ENCODE measurements around the gene ATXN1.

Gene ATXN1

DNA sequence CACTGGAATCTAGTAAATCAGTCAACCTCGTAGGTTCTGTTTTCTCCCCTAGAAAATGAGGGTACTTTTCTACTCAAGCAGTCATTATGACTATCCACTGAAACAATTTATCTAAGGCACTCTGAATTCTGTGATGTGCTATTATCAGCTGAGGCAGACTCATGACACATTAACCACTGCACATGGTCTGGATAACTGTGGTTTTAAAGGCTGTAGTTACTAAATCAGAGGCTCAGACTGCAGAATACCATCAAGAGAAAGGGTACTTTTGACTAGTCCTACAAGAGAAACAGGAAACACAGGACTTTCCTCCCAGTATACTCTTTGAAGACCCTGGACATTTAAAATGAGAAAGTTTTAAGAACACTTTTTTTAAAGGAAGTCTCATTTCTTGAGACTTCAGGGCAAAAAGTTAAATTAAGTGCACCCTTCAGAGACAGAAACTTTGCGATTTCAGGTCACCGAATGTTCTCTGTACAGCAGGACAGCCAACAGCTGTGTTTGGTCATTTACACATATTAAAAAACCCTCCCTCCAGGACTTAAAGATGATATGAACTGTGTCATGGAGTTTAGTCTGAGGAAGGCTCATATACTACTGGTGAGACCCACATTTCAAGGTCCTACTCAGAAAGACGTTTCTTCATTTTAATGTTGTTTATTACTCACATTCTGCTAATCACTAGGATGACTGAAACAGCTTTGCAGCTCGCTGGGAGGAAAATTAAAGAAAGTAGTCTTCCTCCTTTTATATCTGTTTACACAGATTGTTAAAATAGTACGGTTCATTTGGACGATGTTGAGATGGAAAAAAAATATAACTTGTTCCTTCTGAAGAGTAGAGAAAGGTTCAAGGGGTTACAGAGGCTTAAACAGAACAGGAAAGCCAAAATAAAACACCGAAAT lies 19.9 kb downstream of the ATXN1 start:
- DNase-seq = no peak

DNA sequence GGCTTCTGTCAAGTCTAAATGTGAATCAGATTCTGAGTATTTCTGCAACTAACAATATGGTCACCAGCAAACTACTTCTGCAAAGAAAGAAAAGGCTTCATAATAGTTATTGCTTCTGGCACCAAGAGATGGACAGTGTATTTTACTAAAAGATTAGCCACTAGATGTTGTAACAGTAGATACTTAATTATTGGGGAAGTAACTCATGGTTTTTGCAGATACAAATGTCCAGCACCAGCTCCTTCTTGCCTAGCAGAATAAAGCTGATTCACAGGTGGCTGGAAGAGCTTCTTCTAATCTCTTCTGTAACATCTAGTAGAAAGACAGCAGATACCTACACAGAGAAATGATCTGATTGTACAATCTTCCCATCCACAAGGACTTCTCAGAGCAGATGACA lies 21.2 kb downstream of the ATXN1 start:
- DNase-seq = no peak

GRCh38 chr6:16739329-16739801 lies 21.9 kb downstream of the ATXN1 start:
- no peak for DNase-seq

GRCh38 chr6:16737925-16738324 lies 23.3 kb downstream of the ATXN1 start:
- DNase-seq = no peak

- DNase-seq = no peak
These were observed 24.1 kb downstream of the ATXN1 start for GRCh38 chr6:16736856-16737775.

GRCh38 chr6:16735014-16735413 lies 26.2 kb downstream of the ATXN1 start:
- DNase-seq = no peak

GRCh38 chr6:16733085-16733484 lies 28.2 kb downstream of the ATXN1 start:
- no peak for DNase-seq

- no peak for DNase-seq
These were observed 29.7 kb downstream of the ATXN1 start for GRCh38 chr6:16731478-16732051.

GRCh38 chr6:16730738-16731477 lies 30.4 kb downstream of the ATXN1 start:
- no peak for DNase-seq

DNA sequence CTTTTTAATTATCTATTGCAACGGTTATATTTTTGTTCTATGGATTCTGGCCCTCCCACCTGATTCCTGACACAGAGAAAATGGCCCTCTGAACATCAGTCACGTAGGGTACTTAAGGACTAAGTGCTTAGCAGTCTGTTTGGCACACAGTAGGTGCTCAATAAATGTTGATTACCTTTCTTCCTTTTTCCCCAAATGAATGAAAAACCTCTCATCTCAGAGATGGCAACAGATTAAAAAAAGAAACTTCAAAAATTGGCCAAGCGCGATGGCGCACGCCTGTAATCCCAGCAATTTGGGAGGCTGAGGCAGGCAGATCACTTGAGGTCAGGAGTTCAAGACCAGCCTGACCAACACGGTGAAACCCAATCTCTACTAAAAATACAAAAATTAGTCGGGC lies 31.5 kb downstream of the ATXN1 start:
- no peak for DNase-seq

GRCh38 chr6:16729183-16729691 lies 32.0 kb downstream of the ATXN1 start:
- DNase-seq = no peak

- no peak for DNase-seq
These were observed 32.6 kb downstream of the ATXN1 start for GRCh38 chr6:16728513-16729182.

DNA sequence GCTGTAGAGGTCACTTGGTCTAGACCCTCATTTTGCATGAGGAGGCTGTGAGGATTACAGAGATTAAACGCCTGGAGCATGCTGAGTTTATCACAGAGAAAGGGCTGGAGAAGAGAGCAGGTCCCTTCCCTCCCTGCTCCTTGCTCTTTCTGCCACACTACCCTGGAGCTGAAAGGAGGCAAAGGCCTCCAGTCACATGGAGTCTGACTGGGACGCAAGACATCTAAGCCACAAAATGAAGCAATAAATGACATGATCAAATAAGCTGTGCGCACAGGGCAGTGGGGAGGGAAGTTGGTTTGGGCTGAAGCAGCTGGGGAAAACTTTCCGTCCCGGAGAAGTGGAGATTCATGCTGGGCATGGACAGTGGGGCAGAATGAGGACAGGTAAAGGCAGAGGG lies 33.3 kb downstream of the ATXN1 start:
- DNase-seq = no peak

GRCh38 chr6:16725145-16725864 lies 36.0 kb downstream of the ATXN1 start:
- no peak for DNase-seq

DNA sequence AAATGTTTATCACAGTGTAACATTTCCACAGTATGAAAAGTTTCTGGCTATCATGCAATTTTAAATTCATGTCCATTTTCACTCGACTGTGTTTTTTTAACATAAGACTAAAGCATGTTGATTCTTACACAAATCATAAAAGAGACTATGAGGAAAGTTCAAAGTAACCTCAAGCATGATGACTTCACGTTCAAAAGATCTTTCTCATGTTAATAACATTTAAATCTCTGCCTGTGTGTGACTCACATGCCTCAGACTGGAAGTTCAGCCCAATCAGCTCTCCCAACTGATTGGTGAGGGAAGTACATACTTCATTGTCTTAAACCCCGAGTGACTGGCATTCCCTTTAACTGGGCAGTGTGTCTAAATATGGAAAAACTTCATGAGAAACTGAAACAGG lies 37.4 kb downstream of the ATXN1 start:
- DNase-seq = no peak

DNA sequence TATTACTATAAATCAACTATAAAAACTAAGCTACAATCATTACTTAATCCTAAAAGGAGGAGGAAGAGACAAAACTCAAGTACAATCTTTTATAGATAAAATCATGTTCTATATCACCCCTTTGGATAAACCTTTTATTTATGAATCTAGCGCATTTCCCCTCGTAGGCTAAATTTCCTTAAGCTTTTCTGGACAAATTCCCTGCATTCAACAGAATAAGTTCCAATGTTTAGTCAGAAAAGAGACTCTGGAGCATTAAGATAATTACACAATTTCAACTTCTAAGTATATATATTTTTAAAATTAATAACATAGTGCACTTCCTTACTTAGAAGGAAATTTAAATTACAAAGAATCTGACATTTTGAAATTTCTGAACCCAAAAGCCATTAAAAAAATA lies 37.9 kb downstream of the ATXN1 start:
- DNase-seq = no peak

GRCh38 chr6:16722630-16723029 lies 38.6 kb downstream of the ATXN1 start:
- no peak for DNase-seq

- no peak for DNase-seq
These were observed 39.3 kb downstream of the ATXN1 start for GRCh38 chr6:16721977-16722376.

- DNase-seq = no peak
These were observed 40.4 kb downstream of the ATXN1 start for GRCh38 chr6:16720861-16721260.

DNA sequence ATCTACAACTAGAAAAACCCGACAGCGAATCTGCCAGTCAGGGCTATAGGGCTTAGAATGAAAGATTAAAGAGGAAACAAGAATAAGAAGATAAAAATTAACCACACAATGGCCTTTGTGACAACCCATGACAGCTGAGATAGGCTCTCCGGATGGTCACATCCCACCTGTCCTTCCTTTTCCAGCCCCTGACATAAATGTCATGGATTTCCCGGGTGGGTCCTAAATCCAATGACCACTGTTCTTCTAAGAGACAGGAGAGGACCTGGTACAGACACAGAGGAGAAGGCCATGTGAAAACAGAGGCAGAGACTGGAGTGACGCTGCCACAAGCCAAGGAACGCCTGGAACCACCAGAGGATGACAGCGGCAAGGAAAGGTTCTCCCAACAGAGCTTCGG lies 41.8 kb downstream of the ATXN1 start:
- no peak for DNase-seq

DNA sequence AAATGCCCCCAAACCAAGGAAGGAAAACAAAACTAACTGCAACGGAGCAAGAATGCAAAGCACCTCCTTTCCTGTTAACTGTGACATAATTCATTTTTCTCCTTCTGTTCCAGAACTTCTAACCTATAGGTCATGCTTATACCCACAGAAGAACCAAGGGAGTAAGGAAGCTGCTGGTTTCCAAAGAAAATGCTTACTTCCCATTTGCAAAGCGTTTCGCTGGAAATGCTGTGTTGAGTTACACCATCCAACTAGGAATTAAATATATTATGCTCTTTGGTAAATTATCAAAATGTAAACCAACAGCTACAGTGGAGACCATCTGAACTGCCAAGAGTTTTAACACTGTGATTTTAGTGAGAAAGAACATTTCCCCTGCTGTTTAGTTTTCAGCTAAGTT lies 42.9 kb downstream of the ATXN1 start:
- DNase-seq = no peak

Measured in NCI-H2029 (cell line).